ENCODE measurements around the gene FER1L5.

The FER1L5 gene

GRCh38 chr2:96669539-96670215, 27.1 kb downstream of the FER1L5 start:
- TF ChIP-seq REST (IDR thresholded peaks at IDR 0.05; ENCODE audit: low read depth) (no peak), RAD21 (IDR thresholded peaks at IDR 0.05; ENCODE audit: low read depth) (no peak), TAF1 (IDR thresholded peaks at IDR 0.05; ENCODE audit: low read depth) (no peak)
- TF ChIP-seq, protein P1, sequence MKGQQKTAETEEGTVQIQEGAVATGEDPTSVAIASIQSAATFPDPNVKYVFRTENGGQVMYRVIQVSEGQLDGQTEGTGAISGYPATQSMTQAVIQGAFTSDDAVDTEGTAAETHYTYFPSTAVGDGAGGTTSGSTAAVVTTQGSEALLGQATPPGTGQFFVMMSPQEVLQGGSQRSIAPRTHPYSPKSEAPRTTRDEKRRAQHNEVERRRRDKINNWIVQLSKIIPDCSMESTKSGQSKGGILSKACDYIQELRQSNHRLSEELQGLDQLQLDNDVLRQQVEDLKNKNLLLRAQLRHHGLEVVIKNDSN (IDR thresholded peaks at IDR 0.05) = peak; percentile 34

DNA sequence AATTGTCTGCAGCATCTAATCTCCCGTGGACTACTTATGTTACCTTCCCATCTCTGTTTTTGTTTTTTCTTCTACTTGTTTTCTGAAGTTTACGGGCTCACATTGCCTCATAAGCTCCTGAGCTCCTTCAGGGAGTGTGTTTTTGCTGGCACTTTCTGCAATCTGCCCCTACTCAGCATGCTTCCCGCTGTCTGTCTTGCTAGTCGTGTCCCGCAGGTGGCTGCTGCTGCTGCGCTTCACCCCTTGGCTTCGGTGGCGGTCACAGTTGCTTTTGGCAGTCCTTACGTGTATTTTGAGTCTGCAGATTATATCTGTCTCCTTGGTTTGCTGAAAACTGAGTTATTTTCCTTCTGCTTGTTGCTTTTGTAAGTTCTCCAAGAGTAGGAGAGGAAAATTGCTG, 37.3 kb downstream of the FER1L5 start:
- TF ChIP-seq, protein P2, sequence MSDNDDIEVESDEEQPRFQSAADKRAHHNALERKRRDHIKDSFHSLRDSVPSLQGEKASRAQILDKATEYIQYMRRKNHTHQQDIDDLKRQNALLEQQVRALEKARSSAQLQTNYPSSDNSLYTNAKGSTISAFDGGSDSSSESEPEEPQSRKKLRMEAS (IDR thresholded peaks at IDR 0.05) = no peak
- TF ChIP-seq FOXM1 (IDR thresholded peaks at IDR 0.05; ENCODE audit: borderline replicate concordance, low read depth) (no peak), TEAD4 (IDR thresholded peaks at IDR 0.05) (no peak), CEBPB (IDR thresholded peaks at IDR 0.05) (no peak), NFIC (IDR thresholded peaks at IDR 0.05) (no peak), RAD21 (IDR thresholded peaks at IDR 0.05; ENCODE audit: low read depth) (no peak), YY1 (IDR thresholded peaks at IDR 0.05; ENCODE audit: low read depth) (no peak), REST (IDR thresholded peaks at IDR 0.05; ENCODE audit: low read depth) (no peak), ZBTB7A (IDR thresholded peaks at IDR 0.05; ENCODE audit: low read depth) (no peak), EGR1 (IDR thresholded peaks at IDR 0.05) (no peak), EP300 (IDR thresholded peaks at IDR 0.05; ENCODE audit: borderline replicate concordance) (no peak), TCF12 (IDR thresholded peaks at IDR 0.05; ENCODE audit: low read depth) (no peak), CREB1 (IDR thresholded peaks at IDR 0.05; ENCODE audit: low read depth) (no peak), TAF1 (IDR thresholded peaks at IDR 0.05; ENCODE audit: low read depth) (no peak)
- TF ChIP-seq, protein P1 (IDR thresholded peaks at IDR 0.05) = no peak

GRCh38 chr2:96680561-96681141, 38.1 kb downstream of the FER1L5 start:
- TF ChIP-seq CEBPB (IDR thresholded peaks at IDR 0.05) (no peak), TEAD4 (IDR thresholded peaks at IDR 0.05) (no peak), NFIC (IDR thresholded peaks at IDR 0.05) (no peak)
- TF ChIP-seq, protein P1 (IDR thresholded peaks at IDR 0.05) = no peak

DNA sequence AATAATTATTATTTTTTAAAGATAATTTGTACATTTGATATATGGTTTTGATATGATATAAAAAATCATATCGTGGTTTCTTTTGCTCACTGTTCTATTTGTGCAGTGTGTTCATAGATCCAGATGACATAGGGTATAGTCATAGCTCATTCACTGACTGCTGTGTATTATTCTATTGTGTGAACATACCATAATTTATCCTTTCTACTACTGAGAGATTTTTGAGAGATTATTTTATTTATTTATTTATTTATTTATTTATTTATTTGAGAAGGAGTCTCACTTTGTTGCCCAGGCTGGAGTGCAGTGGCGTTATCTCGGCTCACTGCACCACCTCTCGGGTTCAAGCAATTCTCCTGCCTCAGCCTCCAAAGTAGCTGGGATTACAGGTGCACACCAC, 39.0 kb downstream of the FER1L5 start:
- TF ChIP-seq, protein P1 (IDR thresholded peaks at IDR 0.05) = no peak
- TF ChIP-seq ZBTB7A (IDR thresholded peaks at IDR 0.05; ENCODE audit: low read depth) (no peak), RAD21 (IDR thresholded peaks at IDR 0.05; ENCODE audit: low read depth) (no peak), TAF1 (IDR thresholded peaks at IDR 0.05; ENCODE audit: low read depth) (no peak), REST (IDR thresholded peaks at IDR 0.05; ENCODE audit: low read depth) (no peak), EGR1 (IDR thresholded peaks at IDR 0.05) (no peak), YY1 (IDR thresholded peaks at IDR 0.05; ENCODE audit: low read depth) (no peak), CEBPB (IDR thresholded peaks at IDR 0.05) (no peak), TEAD4 (IDR thresholded peaks at IDR 0.05) (no peak), FOXM1 (IDR thresholded peaks at IDR 0.05; ENCODE audit: borderline replicate concordance, low read depth) (no peak), TCF12 (IDR thresholded peaks at IDR 0.05; ENCODE audit: low read depth) (no peak), NFIC (IDR thresholded peaks at IDR 0.05) (no peak), EP300 (IDR thresholded peaks at IDR 0.05; ENCODE audit: borderline replicate concordance) (no peak), CREB1 (IDR thresholded peaks at IDR 0.05; ENCODE audit: low read depth) (no peak)
- TF ChIP-seq, protein P2 (IDR thresholded peaks at IDR 0.05) = no peak
